Uterus (tissue), 2 donors: ENCODE data around the gene BICD2.

Experiments used
- POLR2A ChIP-seq, 2 donors: fragments of 450-650 bp; IDR thresholded peaks; one replicate each; pipeline ENCODE4 v1.6.1; 2016; ENCODE audit warnings: antibody characterized with exemption in 2 of 2, mild to moderate bottlenecking in 1 of 2, moderate library complexity in 1 of 2
- TF ChIP-seq, protein P1 (sequence below), 4 experiments: fragments of 200-600 bp in 2 of 4; fragments of 450-650 bp in 2 of 4; sonication (generic) in 2 of 4; IDR thresholded peaks; one replicate each; pipeline ENCODE4 v1.5.1; 2016 to 2019; ENCODE audit warnings: antibody characterized with exemption in 4 of 4, mild to moderate bottlenecking in 2 of 4, moderate library complexity in 1 of 4

DNA sequence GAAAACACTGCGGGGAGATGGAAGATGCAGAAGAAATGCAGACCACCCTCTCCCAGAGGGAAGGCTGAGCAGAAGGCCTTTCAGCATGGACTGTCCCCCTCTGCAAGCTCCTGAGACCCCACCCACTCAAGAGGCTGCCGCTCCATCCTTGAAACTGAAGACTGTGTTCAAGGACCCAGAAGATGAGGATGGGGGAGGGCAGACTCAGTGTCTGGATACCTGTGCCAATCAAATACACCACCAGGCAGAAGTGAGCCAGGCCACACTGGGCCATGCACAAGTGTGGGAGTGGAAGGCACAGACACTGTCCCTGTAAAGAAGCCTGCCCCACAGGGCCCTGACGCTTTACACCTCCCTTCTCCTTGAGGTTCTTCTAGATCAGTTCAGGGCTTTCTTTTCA lies 54.7 kb downstream of the BICD2 start:
- TF ChIP-seq, protein P1, sequence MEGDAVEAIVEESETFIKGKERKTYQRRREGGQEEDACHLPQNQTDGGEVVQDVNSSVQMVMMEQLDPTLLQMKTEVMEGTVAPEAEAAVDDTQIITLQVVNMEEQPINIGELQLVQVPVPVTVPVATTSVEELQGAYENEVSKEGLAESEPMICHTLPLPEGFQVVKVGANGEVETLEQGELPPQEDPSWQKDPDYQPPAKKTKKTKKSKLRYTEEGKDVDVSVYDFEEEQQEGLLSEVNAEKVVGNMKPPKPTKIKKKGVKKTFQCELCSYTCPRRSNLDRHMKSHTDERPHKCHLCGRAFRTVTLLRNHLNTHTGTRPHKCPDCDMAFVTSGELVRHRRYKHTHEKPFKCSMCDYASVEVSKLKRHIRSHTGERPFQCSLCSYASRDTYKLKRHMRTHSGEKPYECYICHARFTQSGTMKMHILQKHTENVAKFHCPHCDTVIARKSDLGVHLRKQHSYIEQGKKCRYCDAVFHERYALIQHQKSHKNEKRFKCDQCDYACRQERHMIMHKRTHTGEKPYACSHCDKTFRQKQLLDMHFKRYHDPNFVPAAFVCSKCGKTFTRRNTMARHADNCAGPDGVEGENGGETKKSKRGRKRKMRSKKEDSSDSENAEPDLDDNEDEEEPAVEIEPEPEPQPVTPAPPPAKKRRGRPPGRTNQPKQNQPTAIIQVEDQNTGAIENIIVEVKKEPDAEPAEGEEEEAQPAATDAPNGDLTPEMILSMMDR (IDR thresholded peaks at IDR 0.05), result no peak
- TF ChIP-seq POLR2A (IDR thresholded peaks at IDR 0.05), result no peak
